GM19099 (cell line): ENCODE results near the gene FAM111B.

Source experiments
- POLR2A ChIP-seq: IDR thresholded peaks from 3 replicates; pipeline ENCODE4 v1.6.1; 2011; ENCODE audit warnings: low read depth; ENCODE audit not compliant: insufficient read length; ENCODE audit errors: extremely low read depth

The FAM111B gene

GRCh38 chr11:59117774-59118173 lies 10.7 kb downstream of the FAM111B start:
- no peak for TF ChIP-seq POLR2A

GRCh38 chr11:59119826-59120225 lies 12.8 kb downstream of the FAM111B start:
- no peak for TF ChIP-seq POLR2A

GRCh38 chr11:59135648-59136461 lies 28.8 kb downstream of the FAM111B start:
- TF ChIP-seq POLR2A = no peak

GRCh38 chr11:59137190-59137589 lies 30.2 kb downstream of the FAM111B start:
- no peak for TF ChIP-seq POLR2A

GRCh38 chr11:59138643-59139042 lies 31.6 kb downstream of the FAM111B start:
- TF ChIP-seq POLR2A = no peak

GRCh38 chr11:59141191-59141590 lies 34.2 kb downstream of the FAM111B start:
- TF ChIP-seq POLR2A = no peak

- TF ChIP-seq POLR2A = no peak
Measured at GRCh38 chr11:59141673-59142460, 34.8 kb downstream of the FAM111B start.

GRCh38 chr11:59142530-59143507 lies 35.8 kb downstream of the FAM111B start, which contains the start of gene FAM111A:
FAM111A (plus strand) TSS chr11:59142856; CDS start chr11:59148873, 6,017 bp downstream.
- TF ChIP-seq POLR2A = peak; percentile 22

GRCh38 chr11:59144096-59144495 lies 37.1 kb downstream of the FAM111B start:
- no peak for TF ChIP-seq POLR2A

- peak; percentile 65 for TF ChIP-seq POLR2A
Measured at GRCh38 chr11:59144579-59145345, 37.7 kb downstream of the FAM111B start.

GRCh38 chr11:59145534-59145933 lies 38.5 kb downstream of the FAM111B start:
- TF ChIP-seq POLR2A = no peak

GRCh38 chr11:59151761-59152160 lies 44.7 kb downstream of the FAM111B start:
- no peak for TF ChIP-seq POLR2A

GRCh38 chr11:59152312-59152951 lies 45.4 kb downstream of the FAM111B start:
- TF ChIP-seq POLR2A = no peak
